ENCODE data around the gene ADAMTS13. TPM values are rescaled to one million over a fixed set of nuclear protein-coding genes. Genes with fewer than 3 reads are reported as not detected.

ADAMTS13 gene
- total and polyA plus RNA-seq, 11 donors, result 0.64 to 5.8 (median 2.7) TPM

DNA sequence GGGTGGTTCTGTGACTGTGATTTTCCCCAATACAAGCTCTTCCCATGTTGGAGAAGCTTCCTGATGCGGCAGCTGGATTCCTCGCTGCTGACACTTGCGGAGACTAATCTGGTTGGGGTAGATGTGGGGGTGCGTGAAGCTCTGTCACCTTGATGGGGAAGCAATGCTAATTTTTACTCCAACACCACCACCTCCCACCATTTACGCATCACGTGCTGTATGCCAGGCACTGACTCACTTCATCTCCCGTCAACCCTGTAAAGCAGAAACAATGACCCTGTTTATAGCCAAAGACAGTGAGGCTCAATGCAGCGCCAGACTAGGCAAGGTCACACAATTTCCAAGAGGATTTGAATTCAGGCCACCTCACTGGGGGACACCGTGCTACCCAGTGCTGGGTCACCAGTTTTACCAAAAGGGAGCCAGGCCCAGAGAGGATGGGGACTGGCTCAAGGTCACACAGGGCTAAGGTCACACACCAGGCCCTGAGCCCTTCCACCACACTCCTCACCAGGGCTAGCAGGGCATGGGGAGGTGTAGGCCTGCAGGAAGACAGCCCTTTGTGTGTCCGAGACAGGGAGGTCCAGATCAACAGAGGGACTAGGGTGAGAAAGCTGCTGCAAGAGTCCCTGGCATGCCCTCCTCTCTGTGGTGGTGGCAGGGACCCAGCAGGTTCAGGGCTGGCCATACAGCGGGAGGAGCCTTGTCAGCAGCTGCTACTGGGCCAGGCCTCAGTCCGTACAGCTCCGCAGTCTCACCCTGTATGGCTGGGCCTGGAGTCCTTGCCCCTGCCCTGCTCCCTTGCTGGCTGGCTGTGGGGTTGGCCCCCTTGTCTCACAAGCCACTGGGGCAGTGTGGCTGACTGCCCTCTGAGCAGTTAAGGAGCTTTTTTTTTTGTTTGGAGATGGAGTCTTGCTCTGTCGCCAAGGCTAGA lies 42.7 kb upstream of the ADAMTS13 start:
- Histone ChIP-seq H3K27me3 (no peaks in the 10 kb centered on the region), H3K4me1 (peaks cover 0 to 19% (median 9%) of the 10 kb centered on the region in 12 donors), H3K4me3 (no peak overlapping the region), H3K9me3 (peaks cover 0 to 10% (median 0%) of the 10 kb centered on the region in 12 donors), H3K36me3 (no peaks in the 10 kb centered on the region), H3K27ac (no peak overlapping the region)
- intact Hi-C loops (cut with DNase I), result loop anchor here in 3 of 10 donors (5.0 kb wide), 2 partner anchors 38 to 42 kb away; partner anchors contain the start of genes SURF6 (in 2 of the 3) and REXO4 (in 1 of the 3)
- DNase-seq (no peak), ATAC-seq (no peak)
- WGBS, 4 donors, result 90 to 93% (median 92%) methylated on average over 13 to 14 of the region's 14 CpGs
- TF ChIP-seq POLR2A (IDR thresholded peaks at IDR 0.05), result no peak
- TF ChIP-seq, protein P1, sequence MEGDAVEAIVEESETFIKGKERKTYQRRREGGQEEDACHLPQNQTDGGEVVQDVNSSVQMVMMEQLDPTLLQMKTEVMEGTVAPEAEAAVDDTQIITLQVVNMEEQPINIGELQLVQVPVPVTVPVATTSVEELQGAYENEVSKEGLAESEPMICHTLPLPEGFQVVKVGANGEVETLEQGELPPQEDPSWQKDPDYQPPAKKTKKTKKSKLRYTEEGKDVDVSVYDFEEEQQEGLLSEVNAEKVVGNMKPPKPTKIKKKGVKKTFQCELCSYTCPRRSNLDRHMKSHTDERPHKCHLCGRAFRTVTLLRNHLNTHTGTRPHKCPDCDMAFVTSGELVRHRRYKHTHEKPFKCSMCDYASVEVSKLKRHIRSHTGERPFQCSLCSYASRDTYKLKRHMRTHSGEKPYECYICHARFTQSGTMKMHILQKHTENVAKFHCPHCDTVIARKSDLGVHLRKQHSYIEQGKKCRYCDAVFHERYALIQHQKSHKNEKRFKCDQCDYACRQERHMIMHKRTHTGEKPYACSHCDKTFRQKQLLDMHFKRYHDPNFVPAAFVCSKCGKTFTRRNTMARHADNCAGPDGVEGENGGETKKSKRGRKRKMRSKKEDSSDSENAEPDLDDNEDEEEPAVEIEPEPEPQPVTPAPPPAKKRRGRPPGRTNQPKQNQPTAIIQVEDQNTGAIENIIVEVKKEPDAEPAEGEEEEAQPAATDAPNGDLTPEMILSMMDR (IDR thresholded peaks at IDR 0.05), result no peak

DNA sequence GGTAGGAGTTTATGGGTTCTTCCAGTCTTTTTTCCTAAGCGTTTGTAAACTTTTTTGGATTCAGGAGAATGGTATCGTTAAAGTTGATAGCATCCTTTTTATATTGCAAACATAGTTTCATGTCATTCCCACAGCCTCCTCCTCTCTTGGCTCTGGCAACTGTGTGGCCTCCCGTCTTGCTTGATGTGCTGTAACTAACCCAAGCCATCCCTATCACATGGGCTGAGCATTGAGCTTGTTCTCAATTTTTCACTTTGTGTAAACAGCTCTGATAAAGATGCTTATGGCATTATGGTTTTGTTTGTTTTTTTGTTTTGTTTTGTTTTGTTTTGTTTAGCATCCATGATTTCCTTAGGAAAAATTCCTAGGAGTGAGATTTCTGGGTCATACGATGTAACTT lies 41.4 kb upstream of the ADAMTS13 start:
- no peak for TF ChIP-seq POLR2A (IDR thresholded peaks at IDR 0.05)
- TF ChIP-seq, protein P1 (IDR thresholded peaks at IDR 0.05), result no peak
- H3K36me3 ChIP-seq, result no peaks in the 10 kb centered on the region
- no peaks in the 10 kb centered on the region for H3K27me3 ChIP-seq
- WGBS, 4 donors, result 86 to 89% (median 87%) methylated on average over 4 of the region's 4 CpGs
- peaks cover 0 to 8% (median 4%) of the 10 kb centered on the region in 12 donors for H3K4me1 ChIP-seq
- ATAC-seq (no peak), DNase-seq (no peak)
- no peak overlapping the region for H3K4me3 ChIP-seq
- H3K27ac ChIP-seq, result no peak overlapping the region
- peaks cover 0 to 10% (median 0%) of the 10 kb centered on the region in 12 donors for H3K9me3 ChIP-seq
- intact Hi-C loops (cut with DNase I), result no loop called here

DNA sequence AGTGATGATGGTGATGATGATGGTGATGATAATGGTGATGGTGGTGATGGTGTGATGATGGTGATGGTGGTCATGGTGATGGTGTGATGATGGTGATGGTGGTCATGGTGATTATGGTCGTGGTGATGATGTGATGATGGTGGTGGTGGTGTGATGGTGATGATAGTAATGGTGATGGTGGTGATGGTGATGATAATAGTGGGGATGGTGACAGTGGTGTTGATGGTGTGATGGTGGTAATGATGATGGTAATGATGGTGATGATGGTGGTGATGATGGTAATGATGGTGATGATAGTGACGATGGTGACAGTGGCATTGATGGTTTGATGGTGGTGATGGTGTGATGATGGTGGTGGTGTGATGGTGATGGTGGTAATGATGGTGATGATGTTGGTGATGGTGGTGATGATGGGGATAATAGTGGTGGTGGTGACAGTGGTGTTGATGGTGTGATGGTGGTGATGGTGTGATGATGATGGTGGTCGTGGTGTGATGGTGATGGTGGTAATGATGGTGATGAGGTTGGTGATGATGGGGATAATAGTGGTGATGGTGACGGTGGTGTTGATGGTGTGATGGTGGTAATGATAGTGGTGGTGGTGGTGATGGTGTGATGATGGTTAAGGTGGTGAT lies 39.5 kb upstream of the ADAMTS13 start:
- 80 to 94% (median 90%) methylated on average over 4 of the region's 4 CpGs for WGBS, 4 donors

More for the DNA sequence above, 39.5 kb upstream of the ADAMTS13 start:
- H3K4me3 ChIP-seq, result no peak overlapping the region
- ATAC-seq (no peak), DNase-seq (no peak)
- H3K36me3 ChIP-seq, result no peaks in the 10 kb centered on the region
- no peaks in the 10 kb centered on the region for H3K4me1 ChIP-seq
- no peaks in the 10 kb centered on the region for H3K27me3 ChIP-seq
- TF ChIP-seq, protein P1 (IDR thresholded peaks at IDR 0.05), result no peak
- TF ChIP-seq POLR2A (IDR thresholded peaks at IDR 0.05), result no peak
- H3K9me3 ChIP-seq, result peaks cover 0 to 5% (median 0%) of the 10 kb centered on the region in 12 donors
- H3K27ac ChIP-seq, result no peak overlapping the region
- intact Hi-C loops (cut with DNase I), result no loop called here

All from heart left ventricle (tissue), 16 donors.